HepG2 (cell line): ENCODE measurements around the gene FMN2. TPM values are rescaled to one million over a fixed set of nuclear protein-coding genes. Genes with fewer than 3 reads are reported as not detected.

ENCODE experiments used
- ATAC-seq: fragments of 200-7000 bp; cut with Tn5 transposase; 3 replicates; pipeline ENCODE4 v1.9.1; 2020; ENCODE audit warnings: mild to moderate bottlenecking, moderate library complexity
- BruUV-seq: library from RNA; stranded (reverse); fragments of 400-500 nt; replicated peaks from 2 replicates; lab custom pipeline; 2021; lab: Mats Ljungman, UMichigan
- CTCF ChIA-PET: fragments of 300-600 bp; formaldehyde crosslinking; extraction: SDS; loops from one replicate; lab custom pipeline; 2021; ENCODE audit warnings: low total read pairs, inconsistent platforms, low intra/inter-chr PET ratio; lab: Yijun Ruan, JAX
- POLR2A ChIA-PET: fragments of 350-600 bp; sonication (Branson Sonifier 250); formaldehyde crosslinking; loops from one replicate; lab custom pipeline; 2020; ENCODE audit warnings: antibody characterized with exemption, inconsistent platforms; lab: Yijun Ruan, JAX
- DNase-seq: peaks from one replicate; pipeline ENCODE4 v3.0.0-alpha.2; 2015; ENCODE audit warnings: low spot score
- FAIRE-seq: peaks from 3 replicates; lab custom pipeline; 2011; peaks lifted over from hg19 to GRCh38; lab: Jason Lieb, UNC
- H2AFZ ChIP-seq: one replicate; pipeline ENCODE4 v1.6.1; 2011; ENCODE audit warnings: low read length, inconsistent platforms
- H3K27ac ChIP-seq: fragments of 300-600 bp; 3 replicates; pipeline ENCODE4 v1.8.0; 2011; ENCODE audit warnings: mixed run types, mild to moderate bottlenecking, mixed read lengths, low read length, inconsistent platforms; ENCODE audit not compliant: insufficient read depth; ENCODE audit errors: extremely low read length
- H3K27me3 ChIP-seq, 2 experiments: fragments of 200-600 bp in 1 of 2; 2 replicates in 1 of 2; 3 replicates in 1 of 2; pipeline versions ENCODE4 v1.6.0 to v1.8.0; 2011; ENCODE audit warnings: low read length in 2 of 2, mild to moderate bottlenecking in 2 of 2, moderate library complexity in 2 of 2, inconsistent platforms in 1 of 2; ENCODE audit not compliant: insufficient read depth in 2 of 2, control insufficient read depth in 1 of 2
- H3K36me3 ChIP-seq, 2 experiments: fragments of 200-600 bp in 1 of 2; replicated peaks in 1 of 2; 2 replicates in 1 of 2; 3 replicates in 1 of 2; pipeline versions ENCODE4 v1.5.1 to v1.8.0; 2011; ENCODE audit warnings: low read length in 2 of 2, inconsistent platforms in 1 of 2; ENCODE audit not compliant: insufficient read depth in 2 of 2, control insufficient read depth in 1 of 2
- H3K4me1 ChIP-seq: 2 replicates; pipeline ENCODE4 v1.5.1; 2012; ENCODE audit warnings: low read length, inconsistent platforms; ENCODE audit not compliant: insufficient read depth
- H3K4me2 ChIP-seq: 2 replicates; pipeline ENCODE4 v1.6.0; 2011; ENCODE audit warnings: low read depth, low read length, inconsistent platforms
- H3K4me3 ChIP-seq, 3 experiments: fragments of 200-600 bp in 1 of 3; sonication (generic), shearing (Covaris generic) in 1 of 3; replicated peaks in 1 of 3; 2 replicates each; pipeline ENCODE4 v1.5.1; 2011 to 2016; ENCODE audit warnings: low read length in 3 of 3, inconsistent platforms in 2 of 3, low read depth in 2 of 3, mild to moderate bottlenecking in 2 of 3, control low read depth in 1 of 3, mixed read lengths in 1 of 3; ENCODE audit not compliant: insufficient read depth in 1 of 3
- H3K79me2 ChIP-seq: one replicate; pipeline ENCODE4 v1.6.1; 2011; ENCODE audit warnings: low read length, inconsistent platforms; ENCODE audit not compliant: insufficient read depth
- H3K9ac ChIP-seq: 2 replicates; pipeline ENCODE4 v1.6.0; 2011; ENCODE audit warnings: mild to moderate bottlenecking, low read depth, low read length, inconsistent platforms; ENCODE audit not compliant: insufficient read depth
- H3K9me3 ChIP-seq: 2 replicates; pipeline ENCODE4 v1.5.1; 2012; ENCODE audit warnings: mild to moderate bottlenecking, low read length
- H4K20me1 ChIP-seq: 2 replicates; pipeline ENCODE4 v1.6.0; 2011; ENCODE audit warnings: inconsistent platforms, mild to moderate bottlenecking, low read length, moderate library complexity; ENCODE audit not compliant: insufficient read depth
- ATF6 ChIP-seq: sonication (generic); formaldehyde crosslinking; conservative IDR thresholded peaks from 2 replicates; pipeline ENCODE4 v1.4.0; 2020; ENCODE audit warnings: missing genetic modification reagents
- GATAD2A ChIP-seq: IDR thresholded peaks from 2 replicates; pipeline ENCODE4 v1.6.1; 2016
- GLI4 ChIP-seq: sonication (generic); formaldehyde crosslinking; IDR thresholded peaks from 2 replicates; pipeline ENCODE4 v1.5.1; 2020; ENCODE audit warnings: missing genetic modification reagents, mild to moderate bottlenecking, moderate library complexity, borderline replicate concordance
- GTF2F1 ChIP-seq: fragments of 150-350 bp; IDR thresholded peaks from 2 replicates; pipeline ENCODE4 v1.6.1; 2014; ENCODE audit warnings: low read length
- MIER3 ChIP-seq: IDR thresholded peaks from 2 replicates; pipeline ENCODE4 v1.6.1; 2016; ENCODE audit warnings: missing compliant biosample characterization, borderline replicate concordance
- NONO ChIP-seq, 2 experiments: fragments of 450-650 bp in 1 of 2; sonication (generic) in 1 of 2; formaldehyde crosslinking in 1 of 2; IDR thresholded peaks in 1 of 2; conservative IDR thresholded peaks in 1 of 2; 2 replicates each; pipeline versions ENCODE4 v1.6.1 to v1.8.0; 2017 to 2022; ENCODE audit warnings: mild to moderate bottlenecking in 1 of 2, missing genetic modification reagents in 1 of 2, moderate library complexity in 1 of 2
- NR1H2 ChIP-seq: sonication (generic); formaldehyde crosslinking; IDR thresholded peaks from 2 replicates; pipeline ENCODE4 v1.8.1; 2022; ENCODE audit warnings: low read depth, missing genetic modification reagents, borderline replicate concordance
- PAF1 ChIP-seq: IDR thresholded peaks from 2 replicates; pipeline ENCODE4 v1.6.1; 2016; ENCODE audit warnings: missing genetic modification reagents, missing compliant biosample characterization
- RARA ChIP-seq: IDR thresholded peaks from 2 replicates; pipeline ENCODE4 v1.6.1; 2016; ENCODE audit warnings: missing genetic modification reagents, missing compliant biosample characterization
- RXRB ChIP-seq: IDR thresholded peaks from 2 replicates; pipeline ENCODE4 v1.6.1; 2016; ENCODE audit warnings: borderline replicate concordance, missing genetic modification reagents, missing compliant biosample characterization
- ZIK1 ChIP-seq: sonication (generic); formaldehyde crosslinking; IDR thresholded peaks from 2 replicates; pipeline ENCODE4 v1.5.0; 2020; ENCODE audit warnings: mild to moderate bottlenecking, low read depth, missing genetic modification reagents, borderline replicate concordance
- ZNF136 ChIP-seq: sonication (generic); formaldehyde crosslinking; IDR thresholded peaks from 2 replicates; pipeline ENCODE4 v1.8.1; 2022; ENCODE audit warnings: low read depth, mild to moderate bottlenecking, moderate library complexity, missing genetic modification reagents
- ZNF337 ChIP-seq: sonication (generic); formaldehyde crosslinking; IDR thresholded peaks from 2 replicates; pipeline ENCODE4 v1.5.1; 2020; ENCODE audit warnings: missing genetic modification reagents, low read depth, mild to moderate bottlenecking, borderline replicate concordance
- ZNF350 ChIP-seq: sonication (generic); formaldehyde crosslinking; IDR thresholded peaks from 2 replicates; pipeline ENCODE4 v1.4.0; 2020; ENCODE audit warnings: mild to moderate bottlenecking, low read depth, missing genetic modification reagents, borderline replicate concordance
- ZNF674 ChIP-seq: sonication (generic); formaldehyde crosslinking; IDR thresholded peaks from 2 replicates; pipeline ENCODE4 v1.5.0; 2020; ENCODE audit warnings: low read depth, mild to moderate bottlenecking, missing genetic modification reagents
- ZNF678 ChIP-seq: sonication (generic); formaldehyde crosslinking; IDR thresholded peaks from 2 replicates; pipeline ENCODE4 v1.4.0; 2020; ENCODE audit warnings: mild to moderate bottlenecking, missing genetic modification reagents
- ZNF7 ChIP-seq: IDR thresholded peaks from 2 replicates; pipeline ENCODE4 v1.6.1; 2016; ENCODE audit warnings: missing biosample characterization, missing genetic modification reagents
- ZNF766 ChIP-seq: sonication (generic); formaldehyde crosslinking; IDR thresholded peaks from 2 replicates; pipeline ENCODE4 v1.5.0; 2020; ENCODE audit warnings: missing genetic modification reagents, borderline replicate concordance
- WGBS: methylation state at CpG from one replicate; pipeline ENCODE4 v1.1.6; 2017; ENCODE audit warnings: low lambda C conversion rate; 5-methylcytosine and 5-hydroxymethylcytosine counted together
- in situ Hi-C: cut with HindIII; loops from 2 replicates; pipeline ENCODE4 v1.10.0; 2017; ENCODE audit warnings: low pct_unique_long_range_greater_than_20kb; ENCODE audit not compliant: extremely low pct_ligation_motif_present
- intact Hi-C: fragments of 100-400 bp; cut with micrococcal nuclease; formaldehyde crosslinking; loops from one replicate; pipeline ENCODE4 v1.10.0; 2022; ENCODE audit not compliant: unreplicated experiment
- polyA plus RNA-seq, 8 experiments: library from polyadenylated mRNA; depleted of rRNA in 3 of 8; stranded (reverse) in 7 of 8; unstranded in 1 of 8; fragments of >200 nt; fragmentation: Illumina TruSeq in 4 of 8; extraction: Trizol in 4 of 8; gene quantifications; 2 replicates each; pipeline versions ENCODE4 v1.2.1 to v1.2.3, GENCODE V29; 2011 to 2016; ENCODE audit warnings: low read depth in 4 of 8, missing spikeins in 1 of 8, mixed read lengths in 1 of 8; ENCODE audit not compliant: insufficient read depth in 1 of 8
- total RNA-seq, 5 experiments: library from RNA; depleted of rRNA; stranded (reverse); fragments of >200 nt; fragmentation: Illumina TruSeq; extraction: Trizol; gene quantifications; 2 replicates each; pipeline ENCODE4 v1.2.3, GENCODE V29; 2016; ENCODE audit warnings: low read depth in 1 of 5

FMN2 gene
- total and polyA plus RNA-seq, 2 of the 13 experiments (the other 11 are each of a cell fraction or from before 2014, with no cell fraction given): not detected

DNA sequence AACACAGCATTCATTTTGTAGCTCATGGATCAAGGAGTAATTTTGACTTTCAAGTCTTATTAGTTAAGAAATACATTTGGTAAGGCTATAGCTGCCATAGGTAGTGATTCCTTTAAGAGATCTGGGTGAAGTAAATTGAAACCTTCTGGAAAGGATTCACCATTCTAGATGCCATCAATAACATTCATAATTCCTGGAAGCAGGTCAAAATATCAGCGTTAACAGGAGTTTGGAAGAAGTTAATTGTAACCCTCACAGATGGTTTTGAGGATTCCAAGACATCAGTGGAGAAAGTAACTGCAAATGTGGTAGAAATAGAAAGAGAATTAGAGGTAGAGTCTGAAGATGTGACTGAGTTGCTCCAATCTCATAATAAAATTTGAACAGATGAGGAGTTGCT is 303.7 kb downstream of the FMN2 start:
- no peaks in the 10 kb centered on the region for H3K79me2 ChIP-seq
- no peak for FAIRE-seq

DNA sequence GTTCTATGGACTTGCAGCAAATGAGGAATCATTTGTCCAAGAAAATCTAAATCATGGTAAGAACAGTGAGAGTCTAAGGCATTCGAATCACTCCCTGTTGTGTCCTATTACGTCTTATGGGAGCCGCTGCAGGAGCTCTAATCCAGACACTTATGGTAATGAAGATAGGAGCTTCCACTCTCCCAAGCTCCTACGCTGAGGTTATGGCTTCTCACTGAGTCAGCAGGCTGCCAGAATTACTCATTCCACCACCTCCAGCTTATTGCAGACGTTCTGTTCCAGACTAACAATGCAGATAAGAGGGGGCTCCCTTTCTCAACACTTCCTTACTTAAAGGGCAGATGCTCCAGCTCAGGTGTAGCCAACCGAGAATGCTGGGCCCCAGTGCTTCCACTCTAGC is 307.7 kb downstream of the FMN2 start:
- Histone ChIP-seq H3K79me2 (no peaks in the 10 kb centered on the region), H3K4me2 (no peak overlapping the region), H3K4me1 (no peaks in the 10 kb centered on the region), H3K4me3 (no peak overlapping the region), H3K36me3 (no peaks in the 10 kb centered on the region), H3K9ac (no peak overlapping the region), H4K20me1 (no peaks in the 10 kb centered on the region), H3K9me3 (no peaks in the 10 kb centered on the region), H3K27ac (no peak overlapping the region), H2AFZ (no peak overlapping the region), H3K27me3 (no peaks in the 10 kb centered on the region)
- CTCF ChIA-PET: no interaction called here
- no peak for FAIRE-seq
- POLR2A ChIA-PET: no interaction called here
- no peak for DNase-seq
- no peak for ATAC-seq
- in situ Hi-C loops (no loop called here), intact Hi-C loops (no loop called here)
- 21% methylated on average over 5 of the region's 6 CpGs for WGBS
- BruUV-seq: no TSS peak
- TF ChIP-seq ZNF7 (CRISPR knock-in tag) (no peak), ZNF136 (no peak), PAF1 (CRISPR knock-in tag) (no peak), ZNF766 (no peak), ZNF674 (CRISPR knock-in tag) (no peak), GLI4 (no peak), NR1H2 (CRISPR knock-in tag) (no peak), GTF2F1 (no peak), NONO (IDR thresholded peaks at IDR 0.05) (no peak), NONO (CRISPR knock-in tag; conservative IDR thresholded peaks at IDR 0.05) (no peak), ZNF350 (CRISPR knock-in tag) (no peak), GATAD2A (CRISPR knock-in tag) (no peak)

More for the DNA sequence above, 303.7 kb downstream of the FMN2 start:
- POLR2A ChIA-PET: no interaction called here
- WGBS: 9% methylated on average over 1 of the region's 1 CpG
- no peak overlapping the region for H3K27ac ChIP-seq
- H4K20me1 ChIP-seq: no peaks in the 10 kb centered on the region
- no peaks in the 10 kb centered on the region for H3K4me1 ChIP-seq
- H3K9me3 ChIP-seq: no peaks in the 10 kb centered on the region
- no peak overlapping the region for H3K4me2 ChIP-seq
- no peak for DNase-seq
- BruUV-seq: no TSS peak
- no peak overlapping the region for H3K4me3 ChIP-seq
- in situ Hi-C loops (no loop called here), intact Hi-C loops (no loop called here)
- no peak overlapping the region for H3K9ac ChIP-seq
- TF ChIP-seq ATF6 (CRISPR knock-in tag) (no peak), RXRB (CRISPR knock-in tag) (no peak), RARA (no peak), MIER3 (CRISPR knock-in tag) (no peak), ZNF337 (no peak), ZNF678 (CRISPR knock-in tag) (no peak), ZIK1 (no peak)
- ATAC-seq: no peak
- CTCF ChIA-PET: no interaction called here
- H3K27me3 ChIP-seq: no peaks in the 10 kb centered on the region
- no peaks in the 10 kb centered on the region for H3K36me3 ChIP-seq
- no peak overlapping the region for H2AFZ ChIP-seq
